K562 (cell line): ENCODE data around the gene KCTD13. TPM values are rescaled to one million over a fixed set of nuclear protein-coding genes. Genes with fewer than 3 reads are reported as not detected.

Experiments used
- DDX20 ChIP-seq: fragments of 450-650 bp; IDR thresholded peaks from 2 replicates; pipeline ENCODE4 v1.6.1; 2016; ENCODE audit warnings: missing genetic modification characterization, low read depth, mild to moderate bottlenecking, missing compliant biosample characterization, moderate library complexity
- FOXA1 ChIP-seq: fragments of 450-650 bp; IDR thresholded peaks from 2 replicates; pipeline ENCODE4 v1.6.1; 2016; ENCODE audit warnings: mild to moderate bottlenecking, borderline replicate concordance
- FUS ChIP-seq: fragments of 200-400 bp; formaldehyde crosslinking; optimal IDR thresholded peaks from 2 replicates; pipeline ENCODE3; 2017; ENCODE audit warnings: low read depth, low read length
- HDAC6 ChIP-seq: IDR thresholded peaks from 2 replicates; pipeline ENCODE4 v1.6.1; 2012; ENCODE audit warnings: low read depth, mild to moderate bottlenecking, control low read depth, inconsistent platforms, low read length, moderate library complexity
- HMG20B ChIP-seq: fragments of 250-450 bp; sonication (Bioruptor Pico); IDR thresholded peaks from 2 replicates; pipeline ENCODE4 v1.5.0; 2021; ENCODE audit warnings: mild to moderate bottlenecking
- KLF10 ChIP-seq: fragments of 250-450 bp; sonication (Bioruptor Pico); IDR thresholded peaks from 2 replicates; pipeline ENCODE4 v1.6.1; 2021; ENCODE audit warnings: matching md5 sums
- MEIS2 ChIP-seq: fragments of 450-650 bp; IDR thresholded peaks from 2 replicates; pipeline ENCODE4 v1.6.1; 2014; ENCODE audit warnings: mild to moderate bottlenecking; ENCODE audit not compliant: partially characterized antibody
- NEUROD1 ChIP-seq: fragments of 150-350 bp; IDR thresholded peaks from 2 replicates; pipeline ENCODE4 v1.6.1; 2014; ENCODE audit warnings: borderline replicate concordance, low read length, low read depth; ENCODE audit not compliant: partially characterized antibody
- NR2C2 ChIP-seq, 2 experiments: fragments of 200-800 bp in 1 of 2; sonication (Bioruptor generic) in 1 of 2; sonication (generic) in 1 of 2; formaldehyde crosslinking in 1 of 2; IDR thresholded peaks; 2 replicates each; pipeline versions ENCODE4 v1.6.1 to v1.8.0; 2016 to 2022; ENCODE audit warnings: mild to moderate bottlenecking in 1 of 2, missing compliant biosample characterization in 1 of 2, missing genetic modification characterization in 1 of 2, missing genetic modification reagents in 1 of 2
- NR3C1 ChIP-seq: sonication (generic); formaldehyde crosslinking; IDR thresholded peaks from 2 replicates; pipeline ENCODE4 v1.8.1; 2022; ENCODE audit warnings: missing genetic modification reagents
- RBM22 ChIP-seq: fragments of 200-400 bp; formaldehyde crosslinking; IDR thresholded peaks from 2 replicates; pipeline ENCODE4 v1.6.1; 2018; ENCODE audit warnings: low read length, low read depth; ENCODE audit not compliant: poor library complexity, severe bottlenecking
- STAT5A ChIP-seq: IDR thresholded peaks from 2 replicates; pipeline ENCODE4 v1.6.1; 2012; ENCODE audit warnings: low read length, inconsistent platforms, borderline replicate concordance
- TEAD2 ChIP-seq: fragments of 450-650 bp; IDR thresholded peaks from 2 replicates; pipeline ENCODE4 v1.6.1; 2016; ENCODE audit warnings: missing genetic modification characterization, control low read depth, missing compliant biosample characterization
- ZBTB7A ChIP-seq: IDR thresholded peaks from 2 replicates; pipeline ENCODE4 v1.6.1; 2011; ENCODE audit warnings: low read depth, mild to moderate bottlenecking, low read length, moderate library complexity, borderline replicate concordance; ENCODE audit not compliant: control insufficient read depth
- ZNF384 ChIP-seq: IDR thresholded peaks from 2 replicates; pipeline ENCODE4 v1.6.1; 2012; ENCODE audit warnings: low read depth, low read length, improper control_type of control experiment
- ZNF583 ChIP-seq: fragments of 250-450 bp; sonication (Bioruptor Pico); IDR thresholded peaks from 2 replicates; pipeline ENCODE4 v1.4.0; 2020
- ZNF696 ChIP-seq: fragments of 250-450 bp; sonication (Bioruptor Pico); conservative IDR thresholded peaks from 2 replicates; pipeline ENCODE4 v1.4.0; 2020; ENCODE audit warnings: mild to moderate bottlenecking, moderate library complexity
- polyA plus RNA-seq, 8 experiments: library from polyadenylated mRNA; depleted of rRNA in 4 of 8; stranded (reverse) in 5 of 8; unstranded in 3 of 8; fragments of >200 nt; fragmentation: Nextera tagmentation in 2 of 8; fragmentation: Illumina TruSeq in 1 of 8; extraction: Ambion mirVana in 2 of 8; extraction: Trizol in 1 of 8; gene quantifications; 2 replicates each; pipeline versions ENCODE4 v1.2.1 to v1.2.3, GENCODE V29; 2011 to 2014; ENCODE audit warnings: inconsistent platforms in 1 of 8, missing spikeins in 1 of 8
- total RNA-seq, 7 experiments: library from RNA; depleted of rRNA in 6 of 7; stranded (reverse); fragments of >200 nt in 6 of 7; fragmentation: Illumina TruSeq in 2 of 7; extraction: Trizol in 2 of 7; gene quantifications; 2 replicates each; pipeline versions ENCODE4 v1.2.1 to v1.2.3, GENCODE V29; 2011 to 2021; ENCODE audit warnings: low replicate concordance in 1 of 7
- TF ChIP-seq, protein P1 (sequence below): fragments of 250-450 bp; sonication (Bioruptor Pico); IDR thresholded peaks from 2 replicates; pipeline ENCODE4 v1.8.0; 2022; ENCODE audit warnings: inconsistent platforms, mild to moderate bottlenecking, moderate library complexity, borderline replicate concordance
- TF ChIP-seq, protein P2 (sequence below): fragments of 450-650 bp; IDR thresholded peaks from 2 replicates; pipeline ENCODE4 v1.6.1; 2017; ENCODE audit warnings: antibody characterized with exemption, mild to moderate bottlenecking
- TF ChIP-seq, protein P3 (sequence below): fragments of 250-450 bp; sonication (Bioruptor Pico); IDR thresholded peaks from 2 replicates; pipeline ENCODE4 v1.5.0; 2021; ENCODE audit warnings: mild to moderate bottlenecking, borderline replicate concordance

KCTD13 gene
- total and polyA plus RNA-seq, 9 of the 15 experiments (the other 6 are each of a cell fraction or from before 2014, with no cell fraction given), result 1.0 to 20.6 (median 9.8) TPM

DNA sequence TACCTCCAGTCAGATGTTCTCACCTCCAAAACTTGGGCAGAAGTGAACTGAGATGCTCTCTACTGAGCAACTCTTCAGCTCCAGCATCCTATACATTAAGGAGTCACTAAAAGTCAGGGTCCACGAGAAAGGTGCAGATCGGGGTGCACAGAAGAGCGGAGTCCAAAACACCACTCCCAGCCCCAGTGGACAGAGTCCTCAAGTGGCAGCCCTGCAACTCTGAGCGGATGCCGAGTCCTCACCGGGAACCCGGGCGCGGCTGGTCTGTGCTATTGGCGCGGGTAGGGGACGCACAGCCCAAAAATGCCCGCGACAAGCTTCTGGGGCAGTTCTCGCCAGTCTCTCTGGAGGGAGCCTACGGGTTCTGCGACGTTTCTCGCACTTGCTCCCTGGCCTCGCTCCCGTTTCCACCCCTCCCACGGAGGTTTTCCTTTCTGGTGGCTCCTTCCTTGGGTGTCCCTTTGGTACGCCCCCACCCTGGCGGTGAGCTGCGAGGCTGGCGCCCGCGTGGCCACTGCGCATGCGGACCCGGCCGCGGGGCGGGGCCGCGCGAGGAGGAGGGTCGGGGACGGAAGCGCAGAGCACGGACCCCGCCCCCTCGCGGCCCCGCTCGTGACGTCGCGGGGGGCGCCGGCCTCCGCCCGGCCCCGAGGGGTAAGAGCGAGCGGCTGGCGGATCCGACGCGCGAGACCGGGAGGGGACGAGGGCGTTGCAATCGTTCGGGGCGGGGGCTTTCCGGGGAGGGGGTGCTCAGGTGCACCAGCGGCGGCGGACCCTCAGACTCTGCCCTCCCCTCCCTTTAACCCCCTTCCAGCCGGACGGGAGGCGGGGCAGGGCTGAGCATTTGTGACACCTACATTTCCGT, 35.7 kb upstream of the KCTD13 start, which contains the start of gene TMEM219 (continued):
- TF ChIP-seq, protein P1, sequence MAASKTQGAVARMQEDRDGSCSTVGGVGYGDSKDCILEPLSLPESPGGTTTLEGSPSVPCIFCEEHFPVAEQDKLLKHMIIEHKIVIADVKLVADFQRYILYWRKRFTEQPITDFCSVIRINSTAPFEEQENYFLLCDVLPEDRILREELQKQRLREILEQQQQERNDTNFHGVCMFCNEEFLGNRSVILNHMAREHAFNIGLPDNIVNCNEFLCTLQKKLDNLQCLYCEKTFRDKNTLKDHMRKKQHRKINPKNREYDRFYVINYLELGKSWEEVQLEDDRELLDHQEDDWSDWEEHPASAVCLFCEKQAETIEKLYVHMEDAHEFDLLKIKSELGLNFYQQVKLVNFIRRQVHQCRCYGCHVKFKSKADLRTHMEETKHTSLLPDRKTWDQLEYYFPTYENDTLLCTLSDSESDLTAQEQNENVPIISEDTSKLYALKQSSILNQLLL, result no peak
- TF ChIP-seq ZBTB7A (peak; percentile 97), FUS (no peak), ZNF696 (CRISPR knock-in tag) (no peak), HDAC6 (no peak), TEAD2 (tag) (no peak), FOXA1 (no peak), HMG20B (CRISPR knock-in tag) (no peak), ZNF384 (no peak), NR2C2 (CRISPR knock-in tag; IDR thresholded peaks at IDR 0.05) (no peak), NR2C2 (tag; IDR thresholded peaks at IDR 0.05) (peak; percentile 36), STAT5A (no peak), MEIS2 (peak; percentile 85), KLF10 (CRISPR knock-in tag) (no peak), DDX20 (tag) (no peak), ZNF583 (CRISPR knock-in tag) (no peak), NEUROD1 (no peak), NR3C1 (CRISPR knock-in tag) (no peak), RBM22 (no peak)
- TF ChIP-seq, protein P2, sequence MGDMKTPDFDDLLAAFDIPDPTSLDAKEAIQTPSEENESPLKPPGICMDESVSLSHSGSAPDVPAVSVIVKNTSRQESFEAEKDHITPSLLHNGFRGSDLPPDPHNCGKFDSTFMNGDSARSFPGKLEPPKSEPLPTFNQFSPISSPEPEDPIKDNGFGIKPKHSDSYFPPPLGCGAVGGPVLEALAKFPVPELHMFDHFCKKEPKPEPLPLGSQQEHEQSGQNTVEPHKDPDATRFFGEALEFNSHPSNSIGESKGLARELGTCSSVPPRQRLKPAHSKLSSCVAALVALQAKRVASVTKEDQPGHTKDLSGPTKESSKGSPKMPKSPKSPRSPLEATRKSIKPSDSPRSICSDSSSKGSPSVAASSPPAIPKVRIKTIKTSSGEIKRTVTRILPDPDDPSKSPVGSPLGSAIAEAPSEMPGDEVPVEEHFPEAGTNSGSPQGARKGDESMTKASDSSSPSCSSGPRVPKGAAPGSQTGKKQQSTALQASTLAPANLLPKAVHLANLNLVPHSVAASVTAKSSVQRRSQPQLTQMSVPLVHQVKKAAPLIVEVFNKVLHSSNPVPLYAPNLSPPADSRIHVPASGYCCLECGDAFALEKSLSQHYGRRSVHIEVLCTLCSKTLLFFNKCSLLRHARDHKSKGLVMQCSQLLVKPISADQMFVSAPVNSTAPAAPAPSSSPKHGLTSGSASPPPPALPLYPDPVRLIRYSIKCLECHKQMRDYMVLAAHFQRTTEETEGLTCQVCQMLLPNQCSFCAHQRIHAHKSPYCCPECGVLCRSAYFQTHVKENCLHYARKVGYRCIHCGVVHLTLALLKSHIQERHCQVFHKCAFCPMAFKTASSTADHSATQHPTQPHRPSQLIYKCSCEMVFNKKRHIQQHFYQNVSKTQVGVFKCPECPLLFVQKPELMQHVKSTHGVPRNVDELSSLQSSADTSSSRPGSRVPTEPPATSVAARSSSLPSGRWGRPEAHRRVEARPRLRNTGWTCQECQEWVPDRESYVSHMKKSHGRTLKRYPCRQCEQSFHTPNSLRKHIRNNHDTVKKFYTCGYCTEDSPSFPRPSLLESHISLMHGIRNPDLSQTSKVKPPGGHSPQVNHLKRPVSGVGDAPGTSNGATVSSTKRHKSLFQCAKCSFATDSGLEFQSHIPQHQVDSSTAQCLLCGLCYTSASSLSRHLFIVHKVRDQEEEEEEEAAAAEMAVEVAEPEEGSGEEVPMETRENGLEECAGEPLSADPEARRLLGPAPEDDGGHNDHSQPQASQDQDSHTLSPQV, result no peak
- TF ChIP-seq, protein P3, sequence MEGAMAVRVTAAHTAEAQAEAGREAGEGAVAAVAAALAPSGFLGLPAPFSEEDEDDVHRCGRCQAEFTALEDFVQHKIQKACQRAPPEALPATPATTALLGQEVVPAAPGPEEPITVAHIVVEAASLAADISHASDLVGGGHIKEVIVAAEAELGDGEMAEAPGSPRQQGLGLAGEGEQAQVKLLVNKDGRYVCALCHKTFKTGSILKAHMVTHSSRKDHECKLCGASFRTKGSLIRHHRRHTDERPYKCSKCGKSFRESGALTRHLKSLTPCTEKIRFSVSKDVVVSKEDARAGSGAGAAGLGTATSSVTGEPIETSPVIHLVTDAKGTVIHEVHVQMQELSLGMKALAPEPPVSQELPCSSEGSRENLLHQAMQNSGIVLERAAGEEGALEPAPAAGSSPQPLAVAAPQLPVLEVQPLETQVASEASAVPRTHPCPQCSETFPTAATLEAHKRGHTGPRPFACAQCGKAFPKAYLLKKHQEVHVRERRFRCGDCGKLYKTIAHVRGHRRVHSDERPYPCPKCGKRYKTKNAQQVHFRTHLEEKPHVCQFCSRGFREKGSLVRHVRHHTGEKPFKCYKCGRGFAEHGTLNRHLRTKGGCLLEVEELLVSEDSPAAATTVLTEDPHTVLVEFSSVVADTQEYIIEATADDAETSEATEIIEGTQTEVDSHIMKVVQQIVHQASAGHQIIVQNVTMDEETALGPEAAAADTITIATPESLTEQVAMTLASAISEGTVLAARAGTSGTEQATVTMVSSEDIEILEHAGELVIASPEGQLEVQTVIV (CRISPR knock-in tag), result no peak
